Measurements from ENCODE around the gene AARS1. TPM values are rescaled to one million over a fixed set of nuclear protein-coding genes. Genes with fewer than 3 reads are reported as not detected.
A peak's percentile ranks its signal among the peaks of the same experiment; 100 is the strongest.

The AARS1 gene
- total and polyA plus RNA-seq, 10 of the 15 experiments (the other 5 are each of a cell fraction or from before 2014, with no cell fraction given), result 21.5 to 143 (median 96.9) TPM

- in situ Hi-C loops (cut with MboI) (no loop called here), intact Hi-C loops (cut with micrococcal nuclease; ENCODE audit: unreplicated experiment) (loop anchor here (10.0 kb wide), 1 partner anchor 93 kb away; no protein-coding TSS in a partner anchor)
- Histone ChIP-seq H3K9ac (ENCODE audit: control insufficient read depth, insufficient read depth, low read length) (no peak overlapping the region), H3K4me2 (ENCODE audit: control insufficient read depth, insufficient read depth) (no peak overlapping the region), H3K27ac (ENCODE audit: control insufficient read depth, insufficient read depth) (no peak overlapping the region), H3K36me3 (ENCODE audit: control insufficient read depth in 2 of 2, insufficient read depth in 2 of 2, low read length in 1 of 2) (peaks cover 41 to 45% of the 10 kb centered on the region in 2 experiments), H3K27me3 (replicated peaks in 1 of 2; ENCODE audit: control insufficient read depth in 2 of 2, insufficient read depth in 2 of 2, low read length in 1 of 2) (no peaks in the 10 kb centered on the region), H3K9me3 (replicated peaks; ENCODE audit: control insufficient read depth, insufficient read depth, low read length) (no peaks in the 10 kb centered on the region), H3K4me3 (no peak overlapping the region), H2AFZ (ENCODE audit: control insufficient read depth, low read depth, low read length) (no peak overlapping the region), H4K20me1 (ENCODE audit: control insufficient read depth, insufficient read depth) (no peaks in the 10 kb centered on the region), H3K4me1 (ENCODE audit: control insufficient read depth, insufficient read depth, low read length) (no peaks in the 10 kb centered on the region), H3K79me2 (ENCODE audit: control insufficient read depth, insufficient read depth, low read length) (no peaks in the 10 kb centered on the region)
- POLR2A ChIA-PET, result interaction anchor here (0.5 to 0.6 kb wide), 2 partner anchors 28 to 640 kb away, joined by 3 read pairs; no protein-coding TSS in a partner anchor
- FAIRE-seq, result no peak
- no peak for ATAC-seq
- WGBS (ENCODE audit: insufficient coverage, insufficient replicate concordance, low lambda C conversion rate, missing lambda C conversion rate), result 96% methylated on average over 4 of the region's 4 CpGs
- BruUV-seq (replicated peaks), result no TSS peak
- TF ChIP-seq SMC3 (IDR thresholded peaks at IDR 0.05; ENCODE audit: borderline replicate concordance, low read length) (no peak), PAX8 (IDR thresholded peaks at IDR 0.05) (no peak), USF1 (IDR thresholded peaks at IDR 0.05; ENCODE audit: borderline replicate concordance, extremely low read length, insufficient read depth, low read depth, low read length) (no peak)
- SMC1A ChIA-PET (ENCODE audit: uncharacterized antibody, unreplicated experiment), result no interaction called here
- CTCF ChIA-PET, result interaction anchor here (2.2 kb wide), 1 partner anchor 10 kb away, joined by 8 read pairs; no protein-coding TSS in a partner anchor
- DNase-seq (ENCODE audit: low read depth, low spot score), result no peak
- RAD21 ChIA-PET (ENCODE audit: unreplicated experiment), result no interaction called here
Observed at GRCh38 chr16:70257391-70257790, 31.9 kb downstream of the AARS1 start.

GRCh38 chr16:70255574-70255973, 33.7 kb downstream of the AARS1 start:
- no peaks in the 10 kb centered on the region for H4K20me1 ChIP-seq (ENCODE audit: control insufficient read depth, insufficient read depth)
- no peaks in the 10 kb centered on the region for H3K4me1 ChIP-seq (ENCODE audit: control insufficient read depth, insufficient read depth, low read length)
- SMC1A ChIA-PET (ENCODE audit: uncharacterized antibody, unreplicated experiment), result no interaction called here
- H3K4me3 ChIP-seq, result no peak overlapping the region
- no peaks in the 10 kb centered on the region for H3K9me3 ChIP-seq (replicated peaks; ENCODE audit: control insufficient read depth, insufficient read depth, low read length)
- peaks cover 11% of the 10 kb centered on the region for H3K79me2 ChIP-seq (ENCODE audit: control insufficient read depth, insufficient read depth, low read length)
- ATAC-seq, result no peak
- no peak for TF ChIP-seq TARDBP (IDR thresholded peaks at IDR 0.05; ENCODE audit: borderline replicate concordance)
- no peak for TF ChIP-seq IRF4 (IDR thresholded peaks at IDR 0.05; ENCODE audit: low read depth, low read length)
- TF ChIP-seq POLR2A (IDR thresholded peaks at IDR 0.05; ENCODE audit: low read depth, low read length), result peak; percentile 21; the same call in 1 of the 2 replicates
- TF ChIP-seq BCLAF1 (IDR thresholded peaks at IDR 0.05), result no peak
- TF ChIP-seq ZBED1 (IDR thresholded peaks at IDR 0.05; ENCODE audit: borderline replicate concordance), result no peak
- TF ChIP-seq PAX5 (IDR thresholded peaks at IDR 0.05; ENCODE audit: borderline replicate concordance, low read depth, low read length), result no peak
- no peak for TF ChIP-seq MXI1 (IDR thresholded peaks at IDR 0.05; ENCODE audit: low read depth, low read length)
- CTCF ChIA-PET, result no interaction called here
- no peak overlapping the region for H3K4me2 ChIP-seq (ENCODE audit: control insufficient read depth, insufficient read depth)
- intact Hi-C loops (cut with micrococcal nuclease; ENCODE audit: unreplicated experiment) (loop anchor here (10.0 kb wide), 1 partner anchor 91 kb away; no protein-coding TSS in a partner anchor), in situ Hi-C loops (cut with MboI) (no loop called here)
- POLR2A ChIA-PET, result interaction anchor here (0.7 kb wide), 1 partner anchor 313 kb away, joined by 11 read pairs; no protein-coding TSS in a partner anchor
- no peak for DNase-seq (ENCODE audit: low read depth, low spot score)
- RAD21 ChIA-PET (ENCODE audit: unreplicated experiment), result no interaction called here
- peaks cover 33 to 39% of the 10 kb centered on the region in 2 experiments for H3K36me3 ChIP-seq (ENCODE audit: control insufficient read depth in 2 of 2, insufficient read depth in 2 of 2, low read length in 1 of 2)
- no peak for FAIRE-seq
- no peak overlapping the region for H3K9ac ChIP-seq (ENCODE audit: control insufficient read depth, insufficient read depth, low read length)
- H3K27me3 ChIP-seq (replicated peaks in 1 of 2; ENCODE audit: control insufficient read depth in 2 of 2, insufficient read depth in 2 of 2, low read length in 1 of 2), result no peaks in the 10 kb centered on the region
- BruUV-seq (replicated peaks), result no TSS peak
- H3K27ac ChIP-seq (ENCODE audit: control insufficient read depth, insufficient read depth), result no peak overlapping the region
- H2AFZ ChIP-seq (ENCODE audit: control insufficient read depth, low read depth, low read length), result no peak overlapping the region
- 86% methylated on average over 9 of the region's 9 CpGs for WGBS (ENCODE audit: insufficient coverage, insufficient replicate concordance, low lambda C conversion rate, missing lambda C conversion rate)
